T-helper 2 cell treated with Interferon-gamma antibody and Interleukin-4, amounts not matched to agents 5 μg/mL and 100 μg/mL, for 36 hours (primary cell): ENCODE results near the gene MEIOSIN.

Source experiments
- DNase-seq: peaks from one replicate; pipeline ENCODE4 v3.0.0; 2021; ENCODE audit warnings: low spot score
- H3K27ac Mint-ChIP-seq: one replicate; pipeline ENCODE4 v1.8.0; 2021; ENCODE audit warnings: mild to moderate bottlenecking, mixed read lengths
- H3K27me3 Mint-ChIP-seq: one replicate; pipeline ENCODE4 v1.8.0; 2021; ENCODE audit warnings: low read depth, mixed read lengths
- H3K36me3 Mint-ChIP-seq: one replicate; pipeline ENCODE4 v1.8.0; 2021; ENCODE audit warnings: low read depth, mixed read lengths
- H3K4me1 Mint-ChIP-seq: one replicate; pipeline ENCODE4 v1.8.0; 2021; ENCODE audit warnings: low read depth, mixed read lengths
- H3K4me3 Mint-ChIP-seq: one replicate; pipeline ENCODE4 v1.8.0; 2022; ENCODE audit warnings: mild to moderate bottlenecking, moderate library complexity, mixed read lengths
- H3K9me3 Mint-ChIP-seq: one replicate; pipeline ENCODE4 v1.8.0; 2021; ENCODE audit warnings: mixed read lengths

MEIOSIN gene

DNA sequence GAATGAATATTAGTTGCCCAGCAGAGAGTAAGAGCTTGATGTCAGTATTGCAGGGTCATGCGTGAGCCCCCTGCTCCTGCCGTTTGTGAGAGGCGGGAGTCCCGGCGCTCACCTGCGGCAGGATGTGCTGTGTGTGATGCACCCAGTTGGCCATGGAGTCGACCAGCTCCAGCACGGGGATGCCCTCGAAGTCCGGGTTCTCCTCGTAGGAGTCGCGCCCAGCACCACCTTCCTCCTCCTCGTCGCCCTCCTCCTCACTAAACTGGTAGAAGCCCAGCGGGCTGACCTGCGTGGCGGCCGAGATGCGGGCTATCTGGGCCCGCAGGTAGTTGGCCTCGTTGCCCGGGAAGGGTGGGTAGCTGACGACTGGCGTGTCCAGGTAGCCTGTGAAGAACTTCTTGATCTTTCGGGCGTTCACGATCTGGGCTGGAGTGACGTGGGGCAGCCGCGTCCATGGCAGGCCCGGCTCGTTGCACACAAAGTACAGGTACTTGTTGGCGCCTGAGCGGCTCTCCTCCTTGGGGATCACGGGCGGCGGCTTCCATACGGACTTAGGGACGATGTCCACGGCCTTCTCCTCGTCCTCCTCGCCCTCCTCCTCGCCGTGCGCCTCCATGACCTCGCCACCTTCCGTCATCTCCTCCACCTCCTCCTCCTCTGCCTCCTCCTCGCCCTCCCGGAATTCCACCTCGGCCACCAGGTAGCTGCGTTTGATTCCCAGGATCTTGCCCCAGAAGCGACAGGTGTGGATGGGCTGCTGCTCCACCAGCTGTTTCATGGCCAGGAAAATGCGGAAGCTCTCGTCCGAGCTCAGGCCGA is 71.1 kb downstream of the MEIOSIN start:
- DNase-seq: no peak
- Mint-ChIP-seq H3K27me3 (peaks cover 11% of the 10 kb centered on the region), H3K4me3 (no peak overlapping the region), H3K36me3 (no peaks in the 10 kb centered on the region), H3K27ac (no peak overlapping the region), H3K9me3 (no peaks in the 10 kb centered on the region), H3K4me1 (peaks cover 2% of the 10 kb centered on the region)

GRCh38 chr19:45804959-45805230 is 71.7 kb downstream of the MEIOSIN start:
- Mint-ChIP-seq H3K27ac (no peak overlapping the region), H3K9me3 (no peaks in the 10 kb centered on the region), H3K4me3 (no peak overlapping the region), H3K4me1 (peaks cover 6% of the 10 kb centered on the region), H3K27me3 (peaks cover 11% of the 10 kb centered on the region), H3K36me3 (no peaks in the 10 kb centered on the region)
- DNase-seq: no peak

- DNase-seq: no peak
- H3K4me3 Mint-ChIP-seq: no peak overlapping the region
Observed at GRCh38 chr19:45805719-45806118, 72.5 kb downstream of the MEIOSIN start.

GRCh38 chr19:45809643-45810159 is 76.5 kb downstream of the MEIOSIN start:
- Mint-ChIP-seq H3K36me3 (peaks cover 3% of the 10 kb centered on the region), H3K27ac (peak overlapping the region; percentile 80), H3K4me1 (peaks cover 9% of the 10 kb centered on the region), H3K9me3 (no peaks in the 10 kb centered on the region), H3K27me3 (peaks cover 3% of the 10 kb centered on the region), H3K4me3 (no peak overlapping the region)
- DNase-seq: no peak

More at GRCh38 chr19:45805719-45806118, 72.5 kb downstream of the MEIOSIN start:
- Mint-ChIP-seq H3K36me3 (no peaks in the 10 kb centered on the region), H3K27me3 (peaks cover 9% of the 10 kb centered on the region), H3K9me3 (no peaks in the 10 kb centered on the region), H3K27ac (no peak overlapping the region), H3K4me1 (peaks cover 9% of the 10 kb centered on the region)

- no peaks in the 10 kb centered on the region for H3K9me3 Mint-ChIP-seq
- no peak for DNase-seq
- H3K27ac Mint-ChIP-seq: no peak overlapping the region
- peaks cover 9% of the 10 kb centered on the region for H3K4me1 Mint-ChIP-seq
- H3K4me3 Mint-ChIP-seq: no peak overlapping the region
- peaks cover 3% of the 10 kb centered on the region for H3K36me3 Mint-ChIP-seq
- no peaks in the 10 kb centered on the region for H3K27me3 Mint-ChIP-seq
Observed at GRCh38 chr19:45812297-45812696, 79.1 kb downstream of the MEIOSIN start.
